HG03442 (cell line): ENCODE results near the gene FANCC.

ENCODE experiments used
- ATAC-seq: cut with Tn5 transposase; IDR thresholded peaks from one replicate; pipeline ENCODE4 v1.9.1; 2021; ENCODE audit warnings: mild to moderate bottlenecking, moderate library complexity; ENCODE audit not compliant: unreplicated experiment

Gene FANCC

GRCh38 chr9:95076696-95077052, 240.8 kb downstream of the FANCC start:
- no peak for ATAC-seq

DNA sequence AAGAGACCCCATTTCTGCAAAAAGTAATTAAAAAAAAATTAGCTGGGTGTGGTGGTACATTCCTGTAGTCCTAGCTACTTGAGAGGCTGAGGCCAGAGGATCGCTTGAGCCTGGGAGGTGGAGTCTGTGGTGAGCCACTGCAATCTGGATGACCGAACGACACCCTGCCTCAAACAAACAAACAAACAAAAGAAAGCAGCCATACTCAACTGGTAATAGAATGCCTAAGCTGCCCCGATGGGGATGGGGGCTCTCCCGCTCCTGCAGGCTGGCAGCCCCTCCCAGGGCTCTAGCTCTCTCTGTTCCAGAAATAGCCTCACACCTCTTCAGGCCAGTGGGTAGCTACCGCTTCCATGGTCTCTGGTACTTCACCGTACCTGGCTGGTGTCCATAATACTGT, 241.8 kb downstream of the FANCC start:
- ATAC-seq: no peak

GRCh38 chr9:95074632-95075031, 242.9 kb downstream of the FANCC start:
- no peak for ATAC-seq

DNA sequence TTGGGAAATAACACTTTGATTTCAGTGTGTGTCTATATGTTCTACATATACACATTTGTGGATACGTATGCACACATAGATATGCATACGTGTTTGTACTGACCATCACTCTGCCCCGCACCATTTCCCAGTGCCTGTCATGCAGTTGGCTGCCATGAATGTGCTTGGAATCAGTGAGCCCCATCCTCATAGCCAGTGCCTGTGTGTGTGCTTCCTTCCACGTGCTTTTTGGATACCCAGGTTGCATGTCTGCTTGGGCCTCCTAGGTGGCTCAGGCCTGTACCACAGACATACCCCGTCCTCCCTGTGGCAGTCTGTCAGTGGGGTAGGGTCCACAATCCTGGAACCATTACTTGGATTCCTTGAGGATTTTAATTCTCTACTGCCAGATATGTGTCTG, 243.6 kb downstream of the FANCC start:
- ATAC-seq: no peak

DNA sequence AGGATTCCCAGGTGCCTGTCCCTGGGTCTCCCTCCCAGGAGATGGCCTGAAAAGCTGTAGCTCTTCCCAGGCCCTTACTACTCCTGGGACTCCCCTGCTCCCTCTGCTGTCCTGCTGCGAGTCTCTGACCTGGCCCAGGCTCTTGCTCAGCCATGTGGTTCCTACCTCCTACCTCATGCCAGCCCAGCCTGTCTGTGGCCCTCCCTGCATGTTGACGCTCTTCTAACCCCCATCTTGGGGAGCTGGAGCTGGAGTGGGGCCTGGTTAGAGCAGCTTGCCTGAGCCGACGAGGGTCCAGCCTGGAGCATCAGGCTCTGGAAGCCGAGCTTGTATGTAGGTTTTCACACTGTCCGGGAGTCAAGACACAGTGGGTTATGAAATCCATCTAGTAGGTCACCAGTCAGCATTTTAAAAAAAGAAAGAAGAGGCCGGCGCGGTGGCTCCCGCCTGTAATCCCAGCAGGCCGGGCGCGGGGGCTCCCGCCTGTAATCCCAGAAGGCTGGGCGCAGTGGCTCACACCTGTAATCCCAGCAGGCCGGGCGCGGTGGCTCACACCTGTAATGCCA, 244.4 kb downstream of the FANCC start:
- ATAC-seq: no peak

DNA sequence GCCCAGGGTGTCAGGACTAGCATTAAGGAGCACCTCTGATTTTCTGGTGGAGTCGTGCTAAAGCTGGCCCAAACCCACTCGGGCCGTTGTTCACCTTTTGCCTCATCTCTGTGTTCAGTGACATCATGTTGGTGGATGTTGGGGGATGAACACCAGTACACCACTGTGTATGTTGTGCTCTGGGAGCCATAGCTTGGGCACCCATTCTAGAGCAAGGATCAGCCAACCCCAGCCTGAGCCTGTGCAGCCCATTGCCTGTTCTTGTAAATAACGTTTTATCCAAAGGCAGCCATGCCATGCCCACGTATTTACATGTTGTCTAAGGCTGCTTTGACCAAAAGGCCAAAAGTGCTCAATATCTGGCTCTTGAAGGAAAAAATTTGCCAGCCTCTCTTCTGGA, 245.6 kb downstream of the FANCC start:
- no peak for ATAC-seq

DNA sequence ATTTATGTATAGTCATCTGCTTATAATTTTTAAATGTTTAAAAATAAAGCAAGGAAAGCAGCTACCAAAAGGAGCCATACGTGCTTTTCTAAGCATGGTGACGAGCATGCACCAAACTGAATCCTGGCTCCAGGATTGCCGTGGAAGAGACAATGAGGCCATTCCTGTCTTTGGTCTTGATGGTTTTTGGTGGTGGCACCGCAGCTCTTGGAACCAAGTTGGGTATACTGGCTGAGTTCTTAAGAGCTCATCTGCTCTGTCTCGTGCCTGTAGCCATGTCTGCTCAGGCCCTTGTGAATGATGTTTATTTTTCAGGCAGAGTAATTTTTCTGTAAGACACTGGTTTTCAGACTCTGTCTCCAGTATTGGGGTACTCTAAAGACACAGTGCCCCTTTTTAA, 246.1 kb downstream of the FANCC start:
- ATAC-seq: no peak

GRCh38 chr9:95070549-95071021, 246.9 kb downstream of the FANCC start:
- ATAC-seq: no peak

DNA sequence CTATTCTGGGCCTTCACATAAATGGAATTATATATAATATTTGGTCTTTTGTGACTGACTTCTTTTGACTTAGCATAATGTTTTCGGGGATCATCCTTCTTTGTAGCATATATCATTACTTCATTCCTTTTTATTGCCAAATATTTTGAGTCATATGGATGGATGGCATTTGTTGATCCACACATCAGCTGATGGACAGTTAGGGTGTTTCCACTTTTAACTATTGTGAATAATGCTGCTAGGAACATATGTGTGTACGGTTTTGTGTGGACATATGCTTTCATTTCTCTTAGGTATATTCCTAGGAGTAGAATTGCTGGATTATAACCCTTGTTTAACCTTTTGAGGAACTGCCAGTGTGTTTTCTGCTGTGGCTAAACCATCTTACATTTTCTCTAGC, 249.6 kb downstream of the FANCC start:
- ATAC-seq: no peak

GRCh38 chr9:95067057-95067456, 250.5 kb downstream of the FANCC start:
- no peak for ATAC-seq

DNA sequence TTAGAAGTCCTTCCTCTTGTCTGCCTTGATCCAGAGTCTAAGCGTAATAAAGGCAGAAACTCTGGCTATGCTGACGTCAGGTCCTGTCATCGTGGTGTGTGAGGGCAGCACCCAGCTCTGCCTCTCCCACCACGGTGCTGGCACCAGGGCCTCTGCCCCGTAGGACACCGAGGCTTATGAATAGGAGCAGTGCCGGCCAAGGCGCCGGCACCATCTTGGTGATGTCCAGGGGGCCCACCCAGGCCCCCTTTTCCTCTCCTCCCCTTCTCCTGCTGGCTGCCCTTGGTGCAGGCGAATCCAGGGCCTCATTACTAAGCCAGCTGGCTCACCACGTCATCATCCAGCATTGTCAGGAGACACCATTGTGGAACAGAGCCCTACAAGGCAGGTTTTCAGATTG, 252.3 kb downstream of the FANCC start:
- ATAC-seq: no peak

DNA sequence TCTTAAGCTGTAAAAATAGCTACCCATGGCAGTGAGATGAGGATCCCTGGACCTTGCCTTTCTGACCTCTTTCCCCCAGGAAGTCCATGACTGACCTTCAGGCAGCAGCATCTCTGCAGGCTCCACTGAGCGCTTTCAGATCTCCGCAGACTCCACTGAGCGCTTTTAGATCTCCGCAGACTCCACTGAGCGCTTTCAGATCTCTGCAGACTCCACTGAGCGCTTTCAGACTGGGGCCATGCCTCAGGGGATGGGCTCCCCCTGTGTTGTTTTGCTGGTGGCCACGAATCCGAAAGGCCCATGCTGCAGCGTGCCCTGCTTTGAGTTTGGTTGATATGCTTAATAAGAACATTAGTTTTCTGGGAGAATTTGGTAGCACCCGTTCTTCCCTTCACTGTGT, 254.2 kb downstream of the FANCC start:
- no peak for ATAC-seq

- ATAC-seq: no peak
These were observed 254.9 kb downstream of the FANCC start for GRCh38 chr9:95062596-95063065.

GRCh38 chr9:95061916-95062595, 255.5 kb downstream of the FANCC start:
- no peak for ATAC-seq

- no peak for ATAC-seq
These were observed 256.6 kb downstream of the FANCC start for GRCh38 chr9:95060916-95061315.

- no peak for ATAC-seq
These were observed 257.3 kb downstream of the FANCC start for GRCh38 chr9:95060234-95060633.

DNA sequence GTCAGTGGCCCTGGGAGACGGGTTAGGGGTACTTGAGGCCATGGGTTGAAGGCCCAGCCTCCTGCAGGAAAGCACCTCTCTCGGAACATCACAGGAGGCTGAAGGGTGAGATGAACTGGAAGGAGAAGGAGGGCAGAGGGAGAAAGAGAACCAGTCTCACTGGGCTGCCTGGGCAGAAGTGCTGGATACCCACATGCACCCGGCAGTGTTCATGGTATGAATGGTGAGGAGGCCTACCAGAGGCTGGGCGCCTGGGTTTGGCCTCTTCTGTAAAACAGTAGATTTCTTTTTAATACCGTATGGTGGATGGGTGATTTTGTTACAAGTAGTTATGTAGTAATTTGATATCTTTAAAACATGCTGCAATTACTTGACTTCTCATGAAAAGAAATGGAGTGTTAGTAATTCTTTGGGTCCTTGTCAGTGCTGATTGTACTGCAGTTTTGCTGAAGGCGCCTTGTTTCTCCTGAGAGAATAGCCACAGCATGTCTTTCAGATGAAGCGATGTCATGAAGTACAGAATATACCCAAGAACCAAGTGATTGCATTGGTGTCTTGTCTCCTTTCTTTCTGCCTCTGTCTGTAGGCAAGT, 258.6 kb downstream of the FANCC start:
- no peak for ATAC-seq

- ATAC-seq: no peak
These were observed 259.3 kb downstream of the FANCC start for GRCh38 chr9:95058121-95058785.

GRCh38 chr9:95057101-95057500, 260.4 kb downstream of the FANCC start:
- ATAC-seq: no peak

GRCh38 chr9:95055851-95056551, 261.5 kb downstream of the FANCC start:
- no peak for ATAC-seq

DNA sequence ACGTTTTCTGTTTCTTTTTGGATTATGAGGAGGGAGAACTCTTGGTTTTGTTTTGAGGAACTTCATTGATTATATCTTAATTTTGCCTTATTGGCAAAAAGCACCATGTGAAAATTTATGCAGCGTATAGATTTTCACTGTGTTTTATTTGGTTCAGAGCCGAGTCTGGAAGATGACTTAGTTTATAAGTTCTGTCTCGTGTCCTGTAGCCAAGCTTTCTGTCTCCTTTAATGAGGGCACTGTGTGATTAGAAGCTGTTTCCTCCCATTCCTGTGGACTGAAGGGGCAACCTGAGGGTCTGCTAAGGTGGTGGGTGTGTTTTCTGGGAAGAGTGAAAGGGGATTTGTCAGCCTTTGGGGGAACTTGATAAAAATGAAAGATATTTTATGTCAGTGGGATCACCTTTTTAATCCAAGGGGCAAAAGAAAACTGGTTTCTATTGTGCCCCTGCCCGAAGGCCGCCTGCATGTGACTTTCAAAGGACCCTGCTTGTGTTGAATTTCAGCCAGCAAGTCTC, 262.1 kb downstream of the FANCC start:
- no peak for ATAC-seq
